GM21717 (cell line): ENCODE results near the gene CHAF1A.

ENCODE experiments used
- ATAC-seq: cut with Tn5 transposase; IDR thresholded peaks from one replicate; pipeline ENCODE4 v1.9.1; 2021; ENCODE audit warnings: mild to moderate bottlenecking, moderate library complexity; ENCODE audit not compliant: unreplicated experiment

Gene CHAF1A

DNA sequence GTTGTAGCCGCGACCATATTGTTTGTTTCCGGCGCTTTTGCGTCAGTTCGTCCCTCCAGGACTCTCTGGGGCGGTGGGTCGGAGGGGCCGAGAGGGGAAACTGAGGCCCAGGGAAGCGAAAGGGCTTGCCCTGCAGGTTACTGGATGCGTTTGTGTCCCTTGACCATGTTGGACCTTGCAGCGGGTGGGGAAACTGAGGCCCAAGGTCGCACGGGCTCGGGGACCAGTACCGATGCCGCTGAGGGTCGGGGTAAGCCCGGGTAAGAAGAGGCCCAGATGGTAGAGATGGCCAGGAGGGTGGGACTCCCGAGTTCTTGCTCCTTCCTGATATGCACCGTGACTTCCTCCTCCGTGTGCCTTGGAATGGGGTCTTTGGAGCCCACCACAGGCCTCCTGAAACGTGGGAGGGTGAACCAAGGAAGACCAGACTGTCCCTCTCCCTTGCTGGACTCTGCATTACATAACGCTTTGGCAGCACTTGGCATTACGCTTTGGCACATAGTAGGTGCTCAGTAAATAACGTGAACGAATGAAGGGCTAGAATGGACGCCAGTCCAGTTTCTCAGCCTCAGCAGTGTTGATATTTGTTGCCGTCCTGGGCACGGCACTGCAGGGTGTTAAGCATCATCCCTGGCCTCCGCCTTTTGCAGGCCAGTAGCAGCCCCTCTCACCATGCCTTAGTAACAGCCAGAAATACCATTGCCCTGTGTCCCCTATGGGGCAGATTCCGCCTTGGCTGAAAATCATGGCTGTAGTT, 743 bp downstream of the CHAF1A start:
- ATAC-seq: no peak

DNA sequence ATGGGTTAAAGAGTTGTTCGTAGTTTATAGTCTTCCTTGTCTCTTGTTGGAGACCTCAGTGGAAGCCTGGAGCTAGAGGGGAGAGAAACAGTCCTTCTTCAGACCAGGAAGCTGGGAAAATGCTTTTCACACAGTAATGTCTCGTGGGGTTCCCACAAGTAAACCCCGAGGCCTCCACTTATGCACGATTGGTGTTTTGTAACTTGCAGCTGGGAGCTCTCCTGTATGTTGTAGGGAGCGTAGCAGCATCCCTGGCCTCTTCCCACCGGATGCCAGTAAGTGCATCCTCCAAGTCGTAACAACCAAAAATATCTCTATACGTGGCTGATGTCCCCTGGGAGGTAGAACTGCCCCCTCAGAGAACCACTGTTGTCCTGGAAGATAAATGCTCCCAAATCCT, 3.5 kb downstream of the CHAF1A start:
- no peak for ATAC-seq

DNA sequence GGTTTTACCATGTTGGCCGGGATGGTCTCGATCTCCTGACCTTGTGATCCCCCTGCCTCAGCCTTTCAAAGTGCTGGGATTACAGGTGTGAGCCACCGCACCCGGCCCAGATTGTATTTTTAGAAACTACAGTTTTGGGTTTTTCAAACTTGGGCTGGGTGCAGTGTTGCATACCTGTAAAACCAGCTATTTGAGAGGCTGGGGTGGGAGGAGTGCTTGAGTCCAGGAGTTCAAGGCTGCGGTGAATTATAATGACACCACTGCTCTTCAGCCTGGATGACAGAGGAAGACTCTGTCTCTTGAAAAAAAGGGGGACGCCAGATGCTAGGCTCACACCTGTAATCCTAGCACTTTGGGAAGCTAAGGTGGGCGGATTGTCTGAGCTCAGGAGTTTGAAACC, 4.2 kb downstream of the CHAF1A start:
- no peak for ATAC-seq

DNA sequence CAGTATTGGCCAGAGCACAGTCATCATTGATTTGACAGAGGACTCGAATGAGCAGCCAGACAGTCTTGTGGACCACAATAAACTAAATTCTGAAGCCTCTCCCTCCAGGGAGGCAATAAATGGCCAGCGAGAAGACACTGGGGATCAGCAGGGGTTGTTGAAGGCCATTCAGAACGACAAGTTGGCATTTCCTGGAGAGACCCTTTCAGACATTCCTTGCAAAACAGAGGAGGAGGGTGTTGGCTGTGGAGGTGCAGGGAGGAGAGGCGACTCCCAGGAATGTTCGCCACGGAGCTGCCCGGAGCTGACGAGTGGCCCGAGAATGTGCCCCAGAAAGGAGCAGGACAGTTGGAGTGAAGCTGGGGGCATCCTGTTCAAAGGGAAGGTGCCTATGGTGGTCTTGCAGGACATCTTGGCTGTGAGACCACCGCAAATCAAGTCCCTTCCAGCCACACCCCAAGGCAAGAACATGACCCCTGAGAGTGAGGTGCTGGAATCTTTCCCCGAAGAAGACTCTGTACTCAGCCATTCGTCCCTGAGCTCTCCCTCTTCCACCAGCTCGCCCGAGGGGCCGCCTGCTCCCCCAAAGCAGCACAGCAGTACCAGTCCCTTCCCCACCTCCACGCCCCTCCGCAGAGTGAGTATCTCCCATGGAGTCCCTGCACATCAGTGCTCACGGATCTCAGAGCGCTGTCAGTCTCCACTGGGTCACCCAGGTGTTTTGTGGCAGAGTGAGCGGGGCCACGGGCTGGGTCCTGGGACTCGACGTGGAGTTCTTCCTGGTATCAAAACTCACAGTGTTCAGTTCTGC, 6.9 kb downstream of the CHAF1A start:
- no peak for ATAC-seq

DNA sequence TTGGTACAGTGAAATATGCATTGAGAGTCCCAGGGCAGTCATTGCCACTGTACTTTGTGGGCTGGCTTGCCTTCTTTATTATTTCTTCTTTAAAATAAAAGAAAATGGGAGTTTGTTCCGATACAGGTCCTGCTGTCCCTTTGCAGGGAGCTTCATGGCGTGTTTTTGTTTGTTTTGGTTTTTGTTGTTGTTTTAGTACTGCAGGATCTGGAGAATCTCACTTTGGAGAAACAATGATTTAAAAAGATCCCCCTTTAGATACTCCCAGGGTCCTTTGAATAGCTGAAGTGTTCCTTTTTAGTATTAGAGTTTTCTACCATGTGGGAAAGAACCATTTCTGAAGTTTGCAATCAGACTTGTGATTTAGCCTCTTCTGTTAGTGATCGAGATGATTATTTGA, 11.1 kb downstream of the CHAF1A start:
- ATAC-seq: no peak

DNA sequence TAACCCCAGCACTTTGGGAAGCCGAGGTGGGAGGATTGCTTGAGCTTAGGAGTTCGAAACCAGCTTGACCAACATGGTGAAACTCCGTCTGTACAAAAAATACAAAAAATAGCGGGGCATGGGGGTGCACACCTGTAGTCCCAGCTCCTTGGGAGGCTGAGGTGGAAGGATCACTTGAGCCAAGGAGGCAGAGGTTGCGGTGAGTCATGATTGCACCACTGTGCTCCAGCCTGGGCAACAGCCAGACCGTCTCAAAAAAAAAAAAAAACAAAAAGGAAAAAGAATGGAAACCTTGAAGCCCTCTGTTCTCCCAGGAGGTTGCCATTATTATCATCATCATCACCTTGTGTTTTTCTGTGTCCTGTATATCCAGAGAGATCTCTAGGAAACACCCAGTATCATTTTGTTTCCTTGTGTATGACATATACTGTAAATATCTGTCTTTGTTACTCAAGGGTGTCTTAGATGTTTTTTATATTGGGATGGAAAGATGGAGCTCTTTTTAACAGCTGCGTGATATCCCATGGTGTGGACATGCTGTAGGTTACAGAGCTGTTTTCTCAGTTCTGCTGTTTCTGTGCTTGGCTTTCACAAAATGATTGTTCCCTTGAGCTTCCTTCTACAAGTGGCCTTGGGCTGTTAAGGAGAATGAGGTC, 11.8 kb downstream of the CHAF1A start:
- no peak for ATAC-seq

DNA sequence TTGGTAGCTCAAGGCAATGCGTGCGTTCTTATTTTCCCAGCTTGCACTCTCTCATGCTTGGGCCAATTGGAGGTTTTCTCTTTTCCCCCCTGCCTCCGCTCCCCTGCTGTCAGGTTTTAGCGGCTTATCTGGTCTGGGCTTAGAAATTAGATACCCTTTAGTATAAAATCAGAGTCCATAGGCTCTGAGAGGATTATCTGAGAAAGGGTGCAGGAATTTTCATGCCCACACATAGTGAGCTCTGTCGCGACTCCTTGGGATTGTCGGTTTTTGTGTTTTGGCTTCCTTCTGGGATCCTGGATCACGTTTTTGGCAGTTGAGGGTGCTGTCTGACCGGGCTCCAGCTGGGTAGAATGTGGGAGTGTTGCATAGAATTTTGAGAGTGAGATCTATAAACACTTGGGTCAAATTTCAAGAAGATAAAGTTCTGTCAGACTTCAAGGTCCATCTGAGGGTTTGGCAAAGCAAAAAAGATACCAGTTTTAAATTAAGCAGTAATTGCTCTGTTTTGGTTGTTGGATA, 12.4 kb downstream of the CHAF1A start:
- ATAC-seq: no peak

DNA sequence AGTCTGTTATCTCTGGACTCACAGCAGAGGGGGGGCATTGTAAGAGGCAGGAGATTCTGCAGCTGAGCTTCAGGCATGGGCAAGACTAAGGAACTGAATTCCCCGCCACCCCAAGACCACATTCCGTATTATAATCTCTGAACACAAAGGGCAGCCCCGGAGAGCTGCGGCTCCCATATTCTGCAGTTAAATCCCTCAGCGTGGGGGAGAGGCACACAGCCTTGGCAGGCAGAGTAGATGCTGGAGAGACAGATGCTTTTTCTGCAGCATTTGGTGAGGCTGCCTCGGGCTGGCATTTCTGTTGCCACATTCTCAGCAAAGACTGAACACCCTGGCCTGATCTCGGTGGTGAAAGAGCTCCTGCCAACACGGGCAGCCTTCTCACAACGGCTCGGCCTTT, 12.9 kb downstream of the CHAF1A start:
- ATAC-seq: no peak

DNA sequence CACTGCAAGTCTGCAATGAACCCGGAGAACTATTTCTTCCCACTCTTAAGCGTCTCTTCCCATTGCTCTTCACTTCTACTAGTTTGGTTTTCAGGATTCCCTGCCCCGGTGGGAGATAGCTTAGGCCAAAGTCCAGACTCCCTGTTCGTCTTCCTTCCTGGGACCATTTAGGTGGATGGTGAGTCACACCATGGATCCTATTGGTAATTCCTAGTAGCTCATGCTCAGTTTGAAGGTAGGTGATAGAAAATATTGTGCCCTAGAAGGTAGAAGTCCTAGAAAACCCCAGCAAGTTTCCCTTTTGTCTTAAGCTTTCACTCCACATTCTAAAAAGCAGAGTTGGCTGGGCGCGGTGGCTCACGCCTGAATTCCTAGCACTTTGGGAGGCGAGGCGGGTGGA, 13.8 kb downstream of the CHAF1A start:
- ATAC-seq: no peak

DNA sequence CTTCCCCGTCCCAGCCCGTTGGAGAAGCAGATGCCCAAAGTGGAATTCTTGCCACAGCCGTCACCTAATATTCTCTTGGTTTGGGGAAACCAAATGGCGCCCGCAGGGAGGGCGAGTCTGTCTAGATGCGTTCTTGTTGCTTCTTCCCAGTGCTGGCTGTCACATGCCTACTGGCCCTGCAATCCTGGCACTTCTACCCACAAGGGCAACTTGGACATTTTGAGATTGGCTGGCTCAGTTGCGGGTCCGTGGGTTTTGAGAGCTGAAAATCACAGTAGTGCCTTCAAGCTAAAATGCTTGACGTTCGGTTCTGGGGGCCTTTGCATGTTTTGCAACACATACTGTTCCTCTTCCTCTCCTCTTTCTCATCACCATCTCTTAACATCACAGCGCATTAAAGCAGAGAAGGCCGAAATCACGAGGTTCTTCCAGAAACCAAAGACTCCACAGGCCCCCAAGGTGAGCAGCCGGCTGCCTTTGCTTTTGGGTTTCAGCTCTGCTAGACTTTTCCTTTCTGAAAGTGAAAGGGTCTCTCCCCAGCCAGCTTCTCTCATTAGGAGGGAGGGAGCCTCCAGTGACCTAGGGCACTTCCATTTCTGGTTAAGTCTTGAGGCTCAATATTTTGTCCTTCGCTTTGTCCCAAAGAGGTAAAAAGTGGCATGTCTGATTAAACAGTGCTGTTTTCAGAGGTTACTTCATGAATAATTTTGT, 21.1 kb downstream of the CHAF1A start:
- ATAC-seq: no peak

DNA sequence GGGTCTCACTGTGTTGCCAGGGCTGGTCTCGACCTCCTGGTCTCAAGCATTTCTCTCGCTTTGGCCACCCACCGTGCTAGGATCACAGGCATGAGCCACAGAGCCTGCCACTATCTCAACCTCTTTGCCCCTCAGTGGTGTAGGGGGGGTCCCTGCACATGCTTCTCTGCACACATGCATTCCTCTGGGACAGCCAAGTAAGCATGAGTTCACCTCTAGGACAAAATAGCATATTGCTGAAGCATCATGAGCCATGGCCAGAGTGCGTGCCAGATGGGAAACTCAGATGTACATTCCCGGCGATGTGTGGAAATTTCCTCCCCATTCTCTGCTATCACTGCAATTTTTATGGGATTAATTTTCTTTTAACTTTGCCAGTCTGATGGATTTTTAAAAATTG, 23.1 kb downstream of the CHAF1A start:
- ATAC-seq: no peak

DNA sequence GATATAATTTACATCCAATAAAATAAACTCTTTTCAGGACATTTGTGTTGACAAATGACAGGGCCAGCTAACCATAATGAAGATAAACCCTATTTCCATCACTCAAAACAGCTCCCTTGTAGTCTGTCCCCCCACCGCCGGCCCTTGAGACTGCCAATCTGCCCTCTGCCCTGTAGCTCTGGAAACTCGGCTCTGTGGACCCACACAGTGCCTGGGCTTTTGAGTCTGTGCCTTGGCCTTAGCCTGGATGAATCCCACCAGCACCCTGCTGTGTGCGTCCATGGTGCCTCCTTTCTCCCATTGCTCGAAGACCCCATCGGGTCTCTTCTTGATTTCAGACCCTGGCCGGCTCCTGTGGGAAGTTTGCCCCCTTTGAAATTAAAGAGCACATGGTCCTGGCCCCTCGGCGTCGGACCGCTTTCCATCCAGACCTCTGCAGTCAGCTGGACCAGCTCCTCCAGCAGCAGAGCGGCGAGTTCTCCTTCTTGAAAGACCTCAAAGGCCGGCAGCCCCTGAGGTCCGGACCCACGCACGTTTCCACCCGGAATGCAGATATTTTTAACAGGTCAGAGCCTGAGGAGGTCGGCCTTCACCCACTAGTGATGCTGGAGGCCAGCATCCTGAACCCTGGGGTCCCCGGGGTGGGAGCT, 26.0 kb downstream of the CHAF1A start:
- no peak for ATAC-seq

DNA sequence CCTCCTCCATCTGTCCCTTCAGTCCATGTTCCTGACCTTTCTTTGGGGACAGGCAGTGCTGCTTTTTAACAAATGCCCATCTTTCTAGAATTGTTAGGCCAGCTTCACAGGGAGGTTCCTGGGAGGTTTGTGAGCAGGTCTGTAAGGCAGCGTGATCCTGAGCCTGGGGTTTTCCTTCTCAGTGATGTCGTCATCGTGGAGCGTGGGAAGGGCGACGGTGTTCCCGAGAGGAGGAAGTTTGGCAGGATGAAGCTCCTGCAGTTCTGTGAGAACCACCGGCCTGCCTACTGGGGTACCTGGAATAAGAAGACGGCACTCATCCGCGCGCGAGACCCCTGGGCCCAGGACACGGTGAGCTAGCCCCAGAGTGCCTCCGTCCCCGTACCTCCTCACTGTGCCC, 26.8 kb downstream of the CHAF1A start:
- no peak for ATAC-seq

DNA sequence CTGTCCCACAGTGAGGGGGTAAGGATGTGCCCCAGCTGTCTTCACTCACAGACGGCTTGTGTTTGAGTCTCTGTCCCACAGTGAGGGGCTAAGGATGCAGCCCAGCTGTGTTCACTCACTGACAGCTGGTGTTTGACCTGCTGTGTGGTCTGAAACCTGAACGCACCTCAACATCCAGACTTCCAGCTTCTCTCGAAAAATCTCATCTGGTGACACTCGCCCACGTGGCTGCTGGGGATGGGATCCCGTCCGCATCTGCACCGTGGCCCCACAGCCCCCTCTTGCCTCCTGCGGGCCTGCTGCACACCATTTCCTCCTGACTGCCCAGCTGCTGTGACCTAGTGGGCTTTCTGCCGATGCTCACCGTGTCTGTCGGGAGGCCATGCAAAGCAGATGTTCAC, 27.3 kb downstream of the CHAF1A start:
- no peak for ATAC-seq

DNA sequence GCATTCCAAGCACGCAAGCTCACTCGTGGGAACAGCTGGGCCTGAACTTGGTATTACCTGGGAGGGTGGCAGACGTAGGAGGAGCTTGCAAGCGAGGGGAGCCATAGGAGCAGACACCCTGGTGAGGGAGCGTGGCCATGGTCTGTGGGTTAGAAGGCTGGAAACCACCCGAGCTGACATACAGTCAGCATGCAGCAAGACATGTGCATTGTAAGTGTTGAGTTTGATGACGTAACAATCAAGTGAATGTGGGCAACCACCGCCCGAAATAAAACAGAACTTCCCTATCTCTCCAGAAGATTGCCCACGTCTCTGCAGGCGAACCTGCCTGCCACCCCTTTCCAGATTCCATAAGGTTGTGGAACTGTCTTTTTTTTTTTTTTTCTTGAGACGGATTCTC, 28.3 kb downstream of the CHAF1A start:
- no peak for ATAC-seq

DNA sequence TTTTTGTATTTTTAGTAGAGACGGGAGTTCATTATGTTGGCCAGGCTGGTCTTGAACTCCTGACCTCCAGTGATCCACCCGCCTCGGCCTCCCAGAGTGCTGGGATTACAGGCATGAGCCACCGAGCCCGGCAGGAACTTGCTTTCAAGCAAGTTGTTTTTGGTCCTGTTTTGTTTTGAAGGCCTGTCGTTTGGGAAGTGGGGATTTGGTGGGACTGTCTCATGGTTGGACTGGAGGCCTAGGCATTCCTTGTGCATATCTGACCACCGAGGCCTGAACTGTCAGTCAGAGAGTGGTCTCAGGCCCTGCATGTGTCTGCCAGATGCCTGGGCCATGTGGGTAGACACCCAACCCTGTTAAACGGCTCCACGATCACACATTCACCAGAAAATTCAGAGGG, 28.9 kb downstream of the CHAF1A start:
- ATAC-seq: no peak

DNA sequence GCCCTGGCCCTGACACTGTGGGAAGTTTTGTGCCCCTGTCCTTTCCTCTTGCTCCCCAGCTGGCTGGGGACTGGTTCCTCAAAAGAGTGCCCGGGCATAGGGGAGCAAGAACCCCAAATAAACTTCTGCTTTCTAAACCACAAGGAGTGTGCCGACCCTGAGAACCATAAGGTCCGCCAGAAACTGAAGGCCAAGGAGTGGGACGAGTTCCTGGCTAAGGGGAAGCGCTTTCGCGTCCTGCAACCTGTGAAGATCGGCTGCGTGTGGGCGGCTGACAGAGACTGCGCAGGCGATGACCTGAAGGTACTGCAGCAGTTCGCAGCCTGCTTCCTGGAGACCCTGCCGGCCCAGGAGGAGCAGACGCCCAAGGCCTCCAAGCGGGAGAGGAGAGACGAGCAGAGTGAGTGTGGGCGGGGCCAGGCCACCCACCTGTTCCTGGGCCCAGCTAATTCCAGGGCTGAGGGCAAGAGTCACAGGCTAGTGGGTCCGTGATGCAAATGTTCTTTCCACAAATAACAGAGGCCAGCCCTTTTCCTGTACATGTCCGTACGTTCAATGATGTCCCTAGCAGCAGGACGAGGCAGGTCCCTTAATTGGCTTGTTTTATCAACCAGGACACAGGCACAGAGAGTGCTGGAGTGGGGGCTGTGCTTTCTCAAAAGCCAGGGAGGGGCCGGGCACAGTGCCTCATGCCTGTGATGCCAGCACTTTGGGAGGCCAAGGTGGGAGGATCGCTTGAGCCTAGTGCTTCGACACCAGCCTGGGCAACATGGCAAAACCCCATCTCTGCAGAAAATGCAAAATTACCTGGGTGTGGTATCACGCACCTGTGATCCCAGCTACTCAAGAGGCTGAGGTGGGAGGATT, 29.6 kb downstream of the CHAF1A start:
- no peak for ATAC-seq

DNA sequence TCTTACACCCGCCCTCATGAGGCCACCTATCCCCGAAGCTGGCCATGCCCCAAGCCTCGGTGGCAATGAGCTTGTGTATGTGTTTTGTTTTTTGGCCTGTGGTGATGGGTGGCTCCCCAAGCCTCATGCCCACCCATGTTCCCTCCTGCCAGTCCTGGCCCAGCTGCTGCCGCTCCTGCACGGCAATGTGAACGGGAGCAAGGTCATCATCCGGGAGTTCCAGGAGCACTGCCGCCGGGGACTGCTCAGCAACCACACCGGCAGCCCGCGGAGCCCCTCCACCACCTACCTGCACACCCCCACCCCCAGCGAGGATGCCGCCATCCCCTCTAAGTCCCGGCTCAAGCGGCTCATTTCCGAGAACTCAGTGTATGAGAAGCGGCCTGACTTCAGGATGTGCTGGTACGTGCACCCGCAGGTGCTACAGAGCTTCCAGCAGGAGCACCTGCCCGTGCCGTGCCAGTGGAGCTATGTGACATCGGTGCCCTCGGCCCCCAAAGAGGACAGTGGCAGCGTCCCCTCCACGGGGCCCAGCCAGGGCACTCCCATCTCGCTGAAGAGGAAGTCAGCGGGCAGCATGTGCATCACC, 30.6 kb downstream of the CHAF1A start:
- no peak for ATAC-seq

DNA sequence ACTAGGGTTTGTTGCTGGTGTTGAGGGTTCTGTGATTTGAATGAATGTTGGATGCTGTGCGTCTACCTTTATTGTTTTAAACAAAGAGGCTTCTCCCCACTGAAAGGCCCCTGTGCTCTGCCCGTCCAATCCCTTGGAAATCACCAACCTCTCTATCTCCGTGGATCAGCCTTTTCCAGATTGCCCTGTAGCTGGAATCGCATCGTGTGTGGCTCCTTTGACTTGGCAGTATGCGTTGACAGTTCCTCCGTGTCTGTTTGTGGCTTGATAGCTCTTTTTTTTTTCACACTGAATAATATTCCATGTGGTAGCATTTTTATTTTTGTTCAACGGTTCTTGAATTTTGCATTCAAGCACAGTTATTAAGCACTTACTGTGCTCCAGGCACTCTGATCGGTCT, 32.0 kb downstream of the CHAF1A start:
- no peak for ATAC-seq
